ENCODE measurements around the gene COX6B2.

DNA sequence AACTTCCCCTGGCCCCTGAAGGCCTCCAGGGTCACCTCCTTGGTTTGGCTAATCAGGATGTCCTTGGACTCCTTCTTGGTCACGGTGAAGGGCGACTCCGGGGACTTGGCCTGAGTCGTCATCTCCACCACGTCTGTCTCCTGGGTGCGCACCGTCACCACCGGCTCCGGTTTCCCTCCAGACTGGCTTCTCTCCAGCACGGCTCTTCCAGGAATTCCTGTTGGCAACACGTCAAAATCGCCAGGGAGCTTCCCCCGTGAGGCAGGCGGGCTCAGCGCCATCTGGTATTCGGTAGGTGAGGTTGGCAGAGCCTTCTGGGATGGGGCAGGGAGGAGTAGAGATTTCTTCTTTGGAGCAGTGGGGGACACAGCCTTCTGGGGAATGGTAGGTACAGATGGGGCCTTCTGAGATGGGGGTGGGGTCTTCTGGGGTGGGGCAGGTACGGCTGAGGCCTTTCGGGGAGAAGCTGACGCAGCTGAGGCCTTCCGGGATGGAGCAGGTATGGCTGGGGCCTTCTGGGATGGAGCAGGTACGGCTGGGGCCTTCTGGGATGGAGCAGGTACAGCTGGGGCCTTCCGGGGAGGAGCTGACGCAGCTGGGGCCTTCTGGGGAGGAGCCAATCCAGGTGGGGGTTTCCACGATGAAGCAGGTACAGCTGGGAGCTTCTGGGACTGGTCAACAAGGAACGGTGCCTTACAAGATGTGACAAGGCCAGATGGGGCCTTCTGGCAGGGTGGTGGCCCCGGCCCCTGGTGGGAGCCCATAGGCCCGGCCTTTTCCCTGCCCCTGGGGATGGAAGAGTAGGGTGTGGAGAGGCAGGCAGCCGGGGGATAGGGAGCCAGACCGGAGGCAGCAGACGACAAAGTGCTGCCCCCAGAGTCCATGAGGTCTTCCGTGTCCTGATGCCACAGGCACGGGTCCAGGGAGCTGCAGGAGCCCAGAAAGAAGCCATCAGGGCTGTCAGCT lies 4.7 kb upstream of the COX6B2 start:
- TF ChIP-seq, protein P1, sequence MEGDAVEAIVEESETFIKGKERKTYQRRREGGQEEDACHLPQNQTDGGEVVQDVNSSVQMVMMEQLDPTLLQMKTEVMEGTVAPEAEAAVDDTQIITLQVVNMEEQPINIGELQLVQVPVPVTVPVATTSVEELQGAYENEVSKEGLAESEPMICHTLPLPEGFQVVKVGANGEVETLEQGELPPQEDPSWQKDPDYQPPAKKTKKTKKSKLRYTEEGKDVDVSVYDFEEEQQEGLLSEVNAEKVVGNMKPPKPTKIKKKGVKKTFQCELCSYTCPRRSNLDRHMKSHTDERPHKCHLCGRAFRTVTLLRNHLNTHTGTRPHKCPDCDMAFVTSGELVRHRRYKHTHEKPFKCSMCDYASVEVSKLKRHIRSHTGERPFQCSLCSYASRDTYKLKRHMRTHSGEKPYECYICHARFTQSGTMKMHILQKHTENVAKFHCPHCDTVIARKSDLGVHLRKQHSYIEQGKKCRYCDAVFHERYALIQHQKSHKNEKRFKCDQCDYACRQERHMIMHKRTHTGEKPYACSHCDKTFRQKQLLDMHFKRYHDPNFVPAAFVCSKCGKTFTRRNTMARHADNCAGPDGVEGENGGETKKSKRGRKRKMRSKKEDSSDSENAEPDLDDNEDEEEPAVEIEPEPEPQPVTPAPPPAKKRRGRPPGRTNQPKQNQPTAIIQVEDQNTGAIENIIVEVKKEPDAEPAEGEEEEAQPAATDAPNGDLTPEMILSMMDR (IDR thresholded peaks at IDR 0.05 in 4 of 5, conservative IDR thresholded peaks at IDR 0.05 in 1 of 5): no peak
- no peak for TF ChIP-seq POLR2A (IDR thresholded peaks at IDR 0.05)

Measured in gastrocnemius medialis (tissue), 4 donors.